Mesothelial cell of epicardium (in vitro differentiated cells): ENCODE measurements around the gene GRAMD1A. TPM values are rescaled to one million over a fixed set of nuclear protein-coding genes. Genes with fewer than 3 reads are reported as not detected.
"Not testable (repeated sequence)": the region's sequence is repeated elsewhere in the genome, so short reads cannot be mapped to it uniquely, and the experiment has no call there.

Experiments
- DNase-seq, 2 experiments: peaks; one replicate each; pipeline ENCODE4 v3.0.0; 2021; ENCODE audit warnings: low spot score in 2 of 2; ENCODE audit not compliant: unreplicated experiment in 2 of 2
- H3K27ac Mint-ChIP-seq: 2 replicates; pipeline ENCODE4 v1.8.0; 2021; ENCODE audit warnings: mixed read lengths
- H3K27me3 Mint-ChIP-seq: 2 replicates; pipeline ENCODE4 v1.8.0; 2021; ENCODE audit warnings: low read depth, mixed read lengths
- H3K36me3 Mint-ChIP-seq: 2 replicates; pipeline ENCODE4 v1.8.0; 2021; ENCODE audit warnings: mixed read lengths
- H3K4me1 Mint-ChIP-seq: 2 replicates; pipeline ENCODE4 v1.8.0; 2021; ENCODE audit warnings: mixed read lengths
- H3K4me3 Mint-ChIP-seq: 2 replicates; pipeline ENCODE4 v1.8.0; 2021; ENCODE audit warnings: mild to moderate bottlenecking, moderate library complexity, mixed read lengths
- H3K9me3 Mint-ChIP-seq: 2 replicates; pipeline ENCODE4 v1.8.0; 2021; ENCODE audit warnings: mixed read lengths
- CTCF ChIP-seq: fragments of 200-600 bp; sonication (generic); IDR thresholded peaks from one replicate; pipeline ENCODE4 v1.5.0; 2021; ENCODE audit warnings: antibody characterized with exemption; ENCODE audit not compliant: unreplicated experiment
- total RNA-seq: library from RNA; stranded (reverse); gene quantifications from 3 replicates; pipeline ENCODE4 v1.2.1, GENCODE V29; 2021

GRAMD1A gene
- total RNA-seq, 1 donor from 2014 or later = 129 TPM

- TF ChIP-seq CTCF = no peak
- Mint-ChIP-seq H3K36me3 (no peaks in the 10 kb centered on the region), H3K27me3 (no peaks in the 10 kb centered on the region), H3K4me3 (no peak overlapping the region), H3K9me3 (no peaks in the 10 kb centered on the region), H3K27ac (no peak overlapping the region), H3K4me1 (peaks cover 10% of the 10 kb centered on the region)
- DNase-seq = no peak
Observed at GRCh38 chr19:35046461-35046860, 46.3 kb downstream of the GRAMD1A start.

- Mint-ChIP-seq H3K4me1 (no peaks in the 10 kb centered on the region), H3K27me3 (no peaks in the 10 kb centered on the region), H3K4me3 (no peak overlapping the region), H3K27ac (no peak overlapping the region), H3K9me3 (no peaks in the 10 kb centered on the region), H3K36me3 (no peaks in the 10 kb centered on the region)
- TF ChIP-seq CTCF = no peak
- DNase-seq = no peak
Observed at GRCh38 chr19:35048911-35049411, 48.8 kb downstream of the GRAMD1A start.

GRCh38 chr19:35049456-35049855, 49.3 kb downstream of the GRAMD1A start:
- Mint-ChIP-seq H3K27me3 (no peaks in the 10 kb centered on the region), H3K36me3 (no peaks in the 10 kb centered on the region)
- no peak for DNase-seq

GRCh38 chr19:35050662-35051061, 50.5 kb downstream of the GRAMD1A start:
- H3K36me3 Mint-ChIP-seq, H3K4me3 Mint-ChIP-seq, H3K27ac Mint-ChIP-seq, H3K9me3 Mint-ChIP-seq, H3K27me3 Mint-ChIP-seq, H3K4me1 Mint-ChIP-seq, DNase-seq: not testable (repeated sequence)

More at GRCh38 chr19:35049456-35049855, 49.3 kb downstream of the GRAMD1A start:
- no peaks in the 10 kb centered on the region for H3K9me3 Mint-ChIP-seq
- no peak overlapping the region for H3K4me3 Mint-ChIP-seq
- H3K27ac Mint-ChIP-seq = no peak overlapping the region
- no peak for TF ChIP-seq CTCF
- no peaks in the 10 kb centered on the region for H3K4me1 Mint-ChIP-seq

GRCh38 chr19:35051268-35051667, 51.1 kb downstream of the GRAMD1A start:
- not testable (repeated sequence) for DNase-seq, H3K4me3 Mint-ChIP-seq, H3K27me3 Mint-ChIP-seq, H3K36me3 Mint-ChIP-seq, H3K4me1 Mint-ChIP-seq, H3K9me3 Mint-ChIP-seq, H3K27ac Mint-ChIP-seq

- peaks cover 7% of the 10 kb centered on the region for H3K4me1 Mint-ChIP-seq
- no peak overlapping the region for H3K4me3 Mint-ChIP-seq
- peaks cover 8% of the 10 kb centered on the region for H3K27me3 Mint-ChIP-seq
Observed at GRCh38 chr19:35051796-35052195, 51.7 kb downstream of the GRAMD1A start.

More at GRCh38 chr19:35051796-35052195, 51.7 kb downstream of the GRAMD1A start:
- no peak for TF ChIP-seq CTCF
- no peaks in the 10 kb centered on the region for H3K9me3 Mint-ChIP-seq
- H3K36me3 Mint-ChIP-seq = no peaks in the 10 kb centered on the region
- H3K27ac Mint-ChIP-seq = no peak overlapping the region
- DNase-seq = no peak
